Measurements from ENCODE around the gene CCDC177. TPM values are rescaled to one million over a fixed set of nuclear protein-coding genes. Genes with fewer than 3 reads are reported as not detected.

The CCDC177 gene
- total RNA-seq, 1 donor from 2014 or later, result not detected

GRCh38 chr14:69614592-69614991 is 39.9 kb upstream of the CCDC177 start:
- no peak for DNase-seq (ENCODE audit: low spot score)
- H3K4me3 Mint-ChIP-seq (ENCODE audit: unreplicated experiment), result peak overlapping the region; percentile 67
- H3K27ac Mint-ChIP-seq (ENCODE audit: unreplicated experiment), result no peak overlapping the region
- H3K36me3 Mint-ChIP-seq (ENCODE audit: low read depth, unreplicated experiment), result peaks cover 38% of the 10 kb centered on the region
- peaks cover 75% of the 10 kb centered on the region for H3K4me1 Mint-ChIP-seq (ENCODE audit: unreplicated experiment)
- H3K9me3 Mint-ChIP-seq (ENCODE audit: unreplicated experiment), result no peaks in the 10 kb centered on the region
- H3K27me3 Mint-ChIP-seq (ENCODE audit: unreplicated experiment), result peaks cover 13% of the 10 kb centered on the region
- TF ChIP-seq, protein P1, sequence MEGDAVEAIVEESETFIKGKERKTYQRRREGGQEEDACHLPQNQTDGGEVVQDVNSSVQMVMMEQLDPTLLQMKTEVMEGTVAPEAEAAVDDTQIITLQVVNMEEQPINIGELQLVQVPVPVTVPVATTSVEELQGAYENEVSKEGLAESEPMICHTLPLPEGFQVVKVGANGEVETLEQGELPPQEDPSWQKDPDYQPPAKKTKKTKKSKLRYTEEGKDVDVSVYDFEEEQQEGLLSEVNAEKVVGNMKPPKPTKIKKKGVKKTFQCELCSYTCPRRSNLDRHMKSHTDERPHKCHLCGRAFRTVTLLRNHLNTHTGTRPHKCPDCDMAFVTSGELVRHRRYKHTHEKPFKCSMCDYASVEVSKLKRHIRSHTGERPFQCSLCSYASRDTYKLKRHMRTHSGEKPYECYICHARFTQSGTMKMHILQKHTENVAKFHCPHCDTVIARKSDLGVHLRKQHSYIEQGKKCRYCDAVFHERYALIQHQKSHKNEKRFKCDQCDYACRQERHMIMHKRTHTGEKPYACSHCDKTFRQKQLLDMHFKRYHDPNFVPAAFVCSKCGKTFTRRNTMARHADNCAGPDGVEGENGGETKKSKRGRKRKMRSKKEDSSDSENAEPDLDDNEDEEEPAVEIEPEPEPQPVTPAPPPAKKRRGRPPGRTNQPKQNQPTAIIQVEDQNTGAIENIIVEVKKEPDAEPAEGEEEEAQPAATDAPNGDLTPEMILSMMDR (IDR thresholded peaks at IDR 0.05; ENCODE audit: unreplicated experiment), result no peak

DNA sequence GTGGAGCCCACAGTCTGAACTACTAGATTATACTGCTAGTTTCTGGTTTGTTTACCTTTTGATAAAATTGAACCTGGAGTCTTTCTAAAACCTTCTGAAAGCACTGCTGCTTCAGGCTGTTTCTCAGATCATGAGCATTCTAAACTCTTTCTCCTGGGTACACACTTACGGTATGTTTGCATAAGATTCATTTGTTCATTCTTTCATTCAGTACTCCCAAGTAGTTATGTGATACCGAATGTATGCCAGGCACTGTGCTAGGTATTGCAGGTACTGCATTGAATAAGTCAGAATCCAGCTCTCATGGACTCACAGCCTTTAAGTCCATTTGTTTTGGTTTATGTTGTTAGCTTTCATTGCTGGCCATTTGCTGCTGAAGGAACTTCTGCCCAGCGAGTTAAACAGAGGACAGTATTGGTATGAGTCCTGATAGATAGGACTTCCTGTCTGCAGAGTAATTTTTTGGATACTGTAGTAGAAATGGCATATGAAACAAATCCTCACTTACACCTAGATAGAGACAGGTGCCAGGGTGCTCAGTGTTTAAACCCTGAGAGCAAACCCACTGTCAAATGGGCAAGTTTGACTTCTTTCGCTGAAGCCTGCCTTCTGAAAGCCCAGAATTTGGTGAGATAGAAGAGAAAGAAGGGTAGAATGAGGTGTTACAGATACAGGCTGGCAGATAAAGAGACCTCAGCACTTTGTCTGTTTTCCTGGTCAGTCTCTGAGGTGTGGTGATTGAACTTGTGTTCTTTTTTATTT is 38.8 kb upstream of the CCDC177 start:
- H3K27ac Mint-ChIP-seq (ENCODE audit: unreplicated experiment), result peak overlapping the region; percentile 94

DNA sequence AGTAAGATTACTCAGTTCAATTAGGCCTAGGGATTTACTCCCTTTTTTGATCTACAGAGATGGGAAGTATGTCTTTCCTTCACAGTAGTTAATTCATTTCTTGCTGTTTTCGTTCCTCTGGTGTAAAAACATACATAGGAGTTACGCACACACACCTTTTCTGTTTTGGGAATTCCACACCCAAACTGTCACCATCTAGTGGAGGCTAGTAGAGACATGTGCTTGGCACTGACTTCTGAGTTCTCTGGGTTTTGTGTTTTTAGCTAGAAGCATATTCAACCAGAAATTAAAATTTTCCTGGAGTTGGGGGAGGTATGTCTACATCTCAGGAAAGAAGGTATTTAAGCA is 38.1 kb upstream of the CCDC177 start:
- H3K36me3 Mint-ChIP-seq (ENCODE audit: low read depth, unreplicated experiment), result peaks cover 38% of the 10 kb centered on the region
- DNase-seq (ENCODE audit: low spot score), result no peak
- H3K27ac Mint-ChIP-seq (ENCODE audit: unreplicated experiment), result peak overlapping the region; percentile 94
- H3K4me1 Mint-ChIP-seq (ENCODE audit: unreplicated experiment), result peaks cover 72% of the 10 kb centered on the region
- TF ChIP-seq, protein P1 (IDR thresholded peaks at IDR 0.05; ENCODE audit: unreplicated experiment), result no peak
- H3K4me3 Mint-ChIP-seq (ENCODE audit: unreplicated experiment), result peak overlapping the region; percentile 99
- H3K27me3 Mint-ChIP-seq (ENCODE audit: unreplicated experiment), result peaks cover 17% of the 10 kb centered on the region
- H3K9me3 Mint-ChIP-seq (ENCODE audit: unreplicated experiment), result no peaks in the 10 kb centered on the region

More for the DNA sequence above, 38.8 kb upstream of the CCDC177 start:
- DNase-seq (ENCODE audit: low spot score), result no peak
- Mint-ChIP-seq H3K9me3 (ENCODE audit: unreplicated experiment) (no peaks in the 10 kb centered on the region), H3K4me1 (ENCODE audit: unreplicated experiment) (peaks cover 77% of the 10 kb centered on the region), H3K36me3 (ENCODE audit: low read depth, unreplicated experiment) (peaks cover 38% of the 10 kb centered on the region), H3K27me3 (ENCODE audit: unreplicated experiment) (peaks cover 17% of the 10 kb centered on the region), H3K4me3 (ENCODE audit: unreplicated experiment) (peak overlapping the region; percentile 99)
- TF ChIP-seq, protein P1 (IDR thresholded peaks at IDR 0.05; ENCODE audit: unreplicated experiment), result no peak

- no peaks in the 10 kb centered on the region for H3K9me3 Mint-ChIP-seq (ENCODE audit: unreplicated experiment)
- H3K4me1 Mint-ChIP-seq (ENCODE audit: unreplicated experiment), result peaks cover 66% of the 10 kb centered on the region
- H3K36me3 Mint-ChIP-seq (ENCODE audit: low read depth, unreplicated experiment), result peaks cover 37% of the 10 kb centered on the region
- H3K4me3 Mint-ChIP-seq (ENCODE audit: unreplicated experiment), result peak overlapping the region; percentile 99
- H3K27ac Mint-ChIP-seq (ENCODE audit: unreplicated experiment), result peak overlapping the region; percentile 94
- DNase-seq (ENCODE audit: low spot score), result peak; percentile 39
- TF ChIP-seq, protein P1 (IDR thresholded peaks at IDR 0.05; ENCODE audit: unreplicated experiment), result no peak
- H3K27me3 Mint-ChIP-seq (ENCODE audit: unreplicated experiment), result peaks cover 17% of the 10 kb centered on the region
These were observed 37.5 kb upstream of the CCDC177 start for GRCh38 chr14:69612014-69612782.

Measured in endothelial cell (in vitro differentiated cells).